GM20000 (cell line): ENCODE results near the gene RALGPS1.

ENCODE experiments used
- DNase-seq: peaks from one replicate; pipeline ENCODE4 v3.0.0; 2012; ENCODE audit warnings: low spot score
- CTCF ChIP-seq: IDR thresholded peaks from 2 replicates; pipeline ENCODE4 v1.5.1; 2012; ENCODE audit warnings: mild to moderate bottlenecking, control low read depth; ENCODE audit errors: extremely low read depth, missing control alignments

RALGPS1 gene

GRCh38 chr9:127197186-127197860 lies 282.7 kb downstream of the RALGPS1 start:
- DNase-seq = no peak
- no peak for TF ChIP-seq CTCF

GRCh38 chr9:127197861-127198430 lies 283.4 kb downstream of the RALGPS1 start:
- DNase-seq = no peak
- no peak for TF ChIP-seq CTCF

GRCh38 chr9:127198587-127198986 lies 284.0 kb downstream of the RALGPS1 start:
- no peak for DNase-seq
- TF ChIP-seq CTCF = no peak

GRCh38 chr9:127199001-127199791 lies 284.6 kb downstream of the RALGPS1 start:
- TF ChIP-seq CTCF = peak; percentile 93
- peak; percentile 83 for DNase-seq

GRCh38 chr9:127200106-127200862 lies 285.7 kb downstream of the RALGPS1 start:
- DNase-seq = no peak

GRCh38 chr9:127201071-127201541 lies 286.5 kb downstream of the RALGPS1 start:
- no peak for DNase-seq
- TF ChIP-seq CTCF = no peak

More at GRCh38 chr9:127200106-127200862, 285.7 kb downstream of the RALGPS1 start:
- no peak for TF ChIP-seq CTCF

GRCh38 chr9:127201731-127202130 lies 287.1 kb downstream of the RALGPS1 start:
- DNase-seq = no peak
- TF ChIP-seq CTCF = no peak
